ENCODE results near the gene PPM1H.

PPM1H gene

GRCh38 chr12:62928632-62929031, 6.3 kb downstream of the PPM1H start:
- H3K4me3 ChIP-seq (ENCODE audit: low read length): no peak overlapping the region
- no peak for DNase-seq (ENCODE audit: low read depth)
- no peak for TF ChIP-seq CTCF (conservative IDR thresholded peaks at IDR 0.05; ENCODE audit: low read depth, low read length)

GRCh38 chr12:62925680-62926079, 9.3 kb downstream of the PPM1H start:
- H3K4me3 ChIP-seq (ENCODE audit: low read length): no peak overlapping the region
- no peak for TF ChIP-seq CTCF (conservative IDR thresholded peaks at IDR 0.05; ENCODE audit: low read depth, low read length)
- DNase-seq (ENCODE audit: low read depth): no peak

- no peak overlapping the region for H3K4me3 ChIP-seq (ENCODE audit: low read length)
- TF ChIP-seq CTCF (conservative IDR thresholded peaks at IDR 0.05; ENCODE audit: low read depth, low read length): no peak
- no peak for DNase-seq (ENCODE audit: low read depth)
These were observed 10.9 kb downstream of the PPM1H start for GRCh38 chr12:62924084-62924483.

GRCh38 chr12:62922539-62922938, 12.4 kb downstream of the PPM1H start:
- no peak for DNase-seq (ENCODE audit: low read depth)
- TF ChIP-seq CTCF (conservative IDR thresholded peaks at IDR 0.05; ENCODE audit: low read depth, low read length): no peak
- no peak overlapping the region for H3K4me3 ChIP-seq (ENCODE audit: low read length)

- no peak for TF ChIP-seq CTCF (conservative IDR thresholded peaks at IDR 0.05; ENCODE audit: low read depth, low read length)
- no peak for DNase-seq (ENCODE audit: low read depth)
- no peak overlapping the region for H3K4me3 ChIP-seq (ENCODE audit: low read length)
These were observed 15.1 kb downstream of the PPM1H start for GRCh38 chr12:62919838-62920237.

- no peak for TF ChIP-seq CTCF (conservative IDR thresholded peaks at IDR 0.05; ENCODE audit: low read depth, low read length)
- no peak overlapping the region for H3K4me3 ChIP-seq (ENCODE audit: low read length)
- DNase-seq (ENCODE audit: low read depth): no peak
These were observed 17.0 kb downstream of the PPM1H start for GRCh38 chr12:62917926-62918325.

GRCh38 chr12:62916632-62917425, 18.1 kb downstream of the PPM1H start:
- no peak for DNase-seq (ENCODE audit: low read depth)
- no peak overlapping the region for H3K4me3 ChIP-seq (ENCODE audit: low read length)
- no peak for TF ChIP-seq CTCF (conservative IDR thresholded peaks at IDR 0.05; ENCODE audit: low read depth, low read length)

All from retinal pigment epithelial cell (primary cell).